GM23248 (cell line): ENCODE data around the gene CABP1. TPM values are rescaled to one million over a fixed set of nuclear protein-coding genes. Genes with fewer than 3 reads are reported as not detected.

Experiments
- DNase-seq: peaks from one replicate; pipeline ENCODE4 v3.0.0-alpha.2; 2015
- H2AFZ ChIP-seq: fragments of 200-600 bp; sonication (generic); 2 replicates; pipeline ENCODE4 v1.6.1; 2016; ENCODE audit warnings: antibody characterized with exemption
- H3F3A ChIP-seq: fragments of 200-600 bp; sonication (generic); 2 replicates; pipeline ENCODE4 v1.6.1; 2016; ENCODE audit warnings: mild to moderate bottlenecking, antibody characterized with exemption, mixed run types; ENCODE audit not compliant: insufficient read depth
- H3K27ac ChIP-seq: fragments of 200-600 bp; sonication (generic); 2 replicates; pipeline ENCODE4 v1.5.1; 2016; ENCODE audit warnings: mild to moderate bottlenecking
- H3K27me3 ChIP-seq: fragments of 200-600 bp; sonication (generic); replicated peaks from 2 replicates; pipeline ENCODE4 v1.6.1; 2016; ENCODE audit warnings: mild to moderate bottlenecking; ENCODE audit not compliant: insufficient read depth
- H3K36me3 ChIP-seq: fragments of 200-600 bp; sonication (generic); 2 replicates; pipeline ENCODE4 v1.6.1; 2016; ENCODE audit warnings: low read depth, mild to moderate bottlenecking
- H3K4me1 ChIP-seq: fragments of 200-600 bp; sonication (generic); 2 replicates; pipeline ENCODE4 v1.6.1; 2016; ENCODE audit warnings: mild to moderate bottlenecking; ENCODE audit not compliant: insufficient read depth
- H3K4me2 ChIP-seq: fragments of 200-600 bp; sonication (generic); one replicate; pipeline ENCODE4 v1.6.1; 2016; ENCODE audit warnings: mild to moderate bottlenecking; ENCODE audit not compliant: unreplicated experiment
- H3K4me3 ChIP-seq: fragments of 200-600 bp; sonication (generic); 2 replicates; pipeline ENCODE4 v1.5.1; 2016; ENCODE audit warnings: mild to moderate bottlenecking
- H3K79me2 ChIP-seq: fragments of 200-600 bp; sonication (generic); 2 replicates; pipeline ENCODE4 v1.6.1; 2016; ENCODE audit warnings: mild to moderate bottlenecking; ENCODE audit not compliant: insufficient read depth
- H3K9ac ChIP-seq: fragments of 200-600 bp; sonication (generic); 2 replicates; pipeline ENCODE4 v1.6.1; 2016; ENCODE audit warnings: mild to moderate bottlenecking
- H3K9me2 ChIP-seq: fragments of 200-600 bp; sonication (generic); 2 replicates; pipeline ENCODE4 v1.6.1; 2016; ENCODE audit warnings: mixed run types, mild to moderate bottlenecking, moderate library complexity; ENCODE audit not compliant: insufficient read depth
- H3K9me3 ChIP-seq: fragments of 200-600 bp; sonication (generic); one replicate; pipeline ENCODE4 v1.6.1; 2017; ENCODE audit warnings: low read depth
- H4K20me1 ChIP-seq: fragments of 200-600 bp; sonication (generic); 2 replicates; pipeline ENCODE4 v1.6.0; 2016; ENCODE audit not compliant: insufficient read depth
- EZH2 ChIP-seq: fragments of 200-600 bp; sonication (generic); IDR thresholded peaks from 2 replicates; pipeline ENCODE4 v1.6.1; 2018; ENCODE audit warnings: antibody characterized with exemption, mild to moderate bottlenecking; ENCODE audit not compliant: insufficient read depth, poor library complexity, severe bottlenecking
- EZH2phosphoT487 ChIP-seq: fragments of 200-600 bp; sonication (generic); IDR thresholded peaks from 2 replicates; pipeline ENCODE4 v1.6.1; 2018; ENCODE audit warnings: antibody characterized with exemption, moderate library complexity, mild to moderate bottlenecking, low read depth; ENCODE audit not compliant: insufficient read depth
- WGBS, 2 experiments: methylation state at CpG; one replicate each; pipeline ENCODE4 v1.1.6; 2015 to 2017; ENCODE audit warnings: low lambda C conversion rate in 2 of 2, low coverage in 1 of 2; ENCODE audit errors: missing lambda C conversion rate in 2 of 2; 5-methylcytosine and 5-hydroxymethylcytosine counted together
- in situ Hi-C: fragments of 300-500 bp; cut with MboI; formaldehyde crosslinking; loops from 2 replicates; pipeline ENCODE4 v1.15.0; 2020
- polyA plus RNA-seq: library from polyadenylated mRNA; unstranded; fragments of >200 nt; fragmentation: Nextera tagmentation; extraction: Ambion mirVana; gene quantifications from 2 replicates; pipeline ENCODE4 v1.2.1, GENCODE V29; 2016
- total RNA-seq: library from RNA; depleted of rRNA; stranded (reverse); fragments of >200 nt; shearing (Covaris generic); gene quantifications from 2 replicates; pipeline ENCODE4 v1.2.3, GENCODE V29; 2014

The CABP1 gene
- total and polyA plus RNA-seq, 2 experiments from 2014 or later: not detected

- Histone ChIP-seq H3K27ac (no peak overlapping the region), H3K79me2 (peaks cover 79% of the 10 kb centered on the region), H3F3A (no peaks in the 10 kb centered on the region), H3K27me3 (no peaks in the 10 kb centered on the region), H3K9me3 (no peaks in the 10 kb centered on the region), H3K4me3 (no peak overlapping the region), H3K36me3 (peaks cover 35% of the 10 kb centered on the region), H2AFZ (no peak overlapping the region), H3K4me2 (no peak overlapping the region), H3K4me1 (peaks cover 11% of the 10 kb centered on the region), H3K9me2 (no peaks in the 10 kb centered on the region), H3K9ac (no peak overlapping the region), H4K20me1 (no peaks in the 10 kb centered on the region)
- DNase-seq: no peak
- in situ Hi-C loops: no loop called here
- 93 to 100% methylated on average over 4 of the region's 4 CpGs for WGBS, 2 experiments
- TF ChIP-seq EZH2: no peak
- no peak for TF ChIP-seq EZH2phosphoT487
Observed at GRCh38 chr12:120693848-120694247, 53.4 kb downstream of the CABP1 start.

- WGBS, 2 experiments: 81 to 83% methylated on average over 6 of the region's 6 CpGs
- no peaks in the 10 kb centered on the region for H4K20me1 ChIP-seq
- no peaks in the 10 kb centered on the region for H3K4me1 ChIP-seq
- no peak overlapping the region for H3K9ac ChIP-seq
- no peaks in the 10 kb centered on the region for H3F3A ChIP-seq
- H3K36me3 ChIP-seq: peaks cover 35% of the 10 kb centered on the region
- no peak for DNase-seq
- TF ChIP-seq EZH2phosphoT487: no peak
- TF ChIP-seq EZH2: no peak
- in situ Hi-C loops: no loop called here
- no peak overlapping the region for H2AFZ ChIP-seq
- H3K9me3 ChIP-seq: no peaks in the 10 kb centered on the region
- H3K27me3 ChIP-seq: no peaks in the 10 kb centered on the region
- no peak overlapping the region for H3K4me2 ChIP-seq
- H3K4me3 ChIP-seq: no peak overlapping the region
- H3K79me2 ChIP-seq: peaks cover 51% of the 10 kb centered on the region
- H3K9me2 ChIP-seq: no peaks in the 10 kb centered on the region
- H3K27ac ChIP-seq: no peak overlapping the region
Observed at GRCh38 chr12:120696626-120697025, 56.2 kb downstream of the CABP1 start.

- Histone ChIP-seq H3K79me2 (peaks cover 44% of the 10 kb centered on the region), H3K4me2 (no peak overlapping the region), H3K9me3 (no peaks in the 10 kb centered on the region), H3K4me1 (no peaks in the 10 kb centered on the region), H3K9me2 (no peaks in the 10 kb centered on the region), H4K20me1 (no peaks in the 10 kb centered on the region), H2AFZ (no peak overlapping the region), H3K36me3 (peaks cover 35% of the 10 kb centered on the region), H3K27me3 (no peaks in the 10 kb centered on the region), H3K4me3 (no peak overlapping the region), H3F3A (no peaks in the 10 kb centered on the region), H3K9ac (no peak overlapping the region), H3K27ac (no peak overlapping the region)
- 96 to 100% methylated on average over 1 of the region's 1 CpG for whole genome bisulfite sequencing, 2 experiments
- TF ChIP-seq EZH2phosphoT487 (no peak), EZH2 (no peak)
- no peak for DNase-seq
- in situ Hi-C loops: no loop called here
Observed at GRCh38 chr12:120697344-120697743, 56.9 kb downstream of the CABP1 start.

- Histone ChIP-seq H4K20me1 (no peaks in the 10 kb centered on the region), H3K4me2 (no peak overlapping the region), H3K36me3 (peaks cover 35% of the 10 kb centered on the region), H3K27ac (no peak overlapping the region), H3K4me1 (no peaks in the 10 kb centered on the region), H2AFZ (no peak overlapping the region), H3K27me3 (no peaks in the 10 kb centered on the region), H3F3A (no peaks in the 10 kb centered on the region), H3K79me2 (peaks cover 31% of the 10 kb centered on the region), H3K9ac (no peak overlapping the region), H3K9me3 (no peaks in the 10 kb centered on the region), H3K9me2 (no peaks in the 10 kb centered on the region), H3K4me3 (no peak overlapping the region)
- DNase-seq: no peak
- no peak for TF ChIP-seq EZH2
- TF ChIP-seq EZH2phosphoT487: no peak
- 85 to 86% methylated on average over 2 to 3 of the region's 3 CpGs for WGBS, 2 experiments
- in situ Hi-C loops: no loop called here
Observed at GRCh38 chr12:120698665-120699064, 58.2 kb downstream of the CABP1 start.

- no peaks in the 10 kb centered on the region for H4K20me1 ChIP-seq
- H2AFZ ChIP-seq: no peak overlapping the region
- peaks cover 22% of the 10 kb centered on the region for H3K79me2 ChIP-seq
- H3K4me3 ChIP-seq: no peak overlapping the region
- no peak overlapping the region for H3K9ac ChIP-seq
- H3K4me1 ChIP-seq: no peaks in the 10 kb centered on the region
- no peak overlapping the region for H3K4me2 ChIP-seq
- WGBS, 2 experiments: 83 to 88% methylated on average over 7 of the region's 7 CpGs
- H3K36me3 ChIP-seq: peaks cover 33% of the 10 kb centered on the region
- H3K9me3 ChIP-seq: no peaks in the 10 kb centered on the region
- no peaks in the 10 kb centered on the region for H3K27me3 ChIP-seq
- no peak overlapping the region for H3K27ac ChIP-seq
- no peaks in the 10 kb centered on the region for H3K9me2 ChIP-seq
- in situ Hi-C loops: no loop called here
- DNase-seq: no peak
- no peaks in the 10 kb centered on the region for H3F3A ChIP-seq
- TF ChIP-seq EZH2phosphoT487: no peak
- TF ChIP-seq EZH2: no peak
Observed at GRCh38 chr12:120699553-120699952, 59.1 kb downstream of the CABP1 start.
